ENCODE data around the gene LRP1B. TPM values are rescaled to one million over a fixed set of nuclear protein-coding genes. Genes with fewer than 3 reads are reported as not detected.
"Not testable (repeated sequence)": the region's sequence is repeated elsewhere in the genome, so short reads cannot be mapped to it uniquely, and the experiment has no call there.

LRP1B gene
- total RNA-seq, 6 experiments from 2014 or later = 0.06 to 1.7 (median 0.15) TPM; not detected in 1

GRCh38 chr2:140658760-140659692 is 1471.8 kb downstream of the LRP1B start:
- Histone ChIP-seq H3K36me3 (no peaks in the 10 kb centered on the region), H3K4me1 (no peaks in the 10 kb centered on the region), H3K4me3 (no peak overlapping the region), H3K9me3 (no peaks in the 10 kb centered on the region), H3K27ac (no peak overlapping the region), H3K27me3 (no peaks in the 10 kb centered on the region)
- intact Hi-C loops (cut with DNase I) = no loop called here
- ATAC-seq (peak; percentile 50 to 93 (median 62)), DNase-seq (no peak)
- TF ChIP-seq, protein P1, sequence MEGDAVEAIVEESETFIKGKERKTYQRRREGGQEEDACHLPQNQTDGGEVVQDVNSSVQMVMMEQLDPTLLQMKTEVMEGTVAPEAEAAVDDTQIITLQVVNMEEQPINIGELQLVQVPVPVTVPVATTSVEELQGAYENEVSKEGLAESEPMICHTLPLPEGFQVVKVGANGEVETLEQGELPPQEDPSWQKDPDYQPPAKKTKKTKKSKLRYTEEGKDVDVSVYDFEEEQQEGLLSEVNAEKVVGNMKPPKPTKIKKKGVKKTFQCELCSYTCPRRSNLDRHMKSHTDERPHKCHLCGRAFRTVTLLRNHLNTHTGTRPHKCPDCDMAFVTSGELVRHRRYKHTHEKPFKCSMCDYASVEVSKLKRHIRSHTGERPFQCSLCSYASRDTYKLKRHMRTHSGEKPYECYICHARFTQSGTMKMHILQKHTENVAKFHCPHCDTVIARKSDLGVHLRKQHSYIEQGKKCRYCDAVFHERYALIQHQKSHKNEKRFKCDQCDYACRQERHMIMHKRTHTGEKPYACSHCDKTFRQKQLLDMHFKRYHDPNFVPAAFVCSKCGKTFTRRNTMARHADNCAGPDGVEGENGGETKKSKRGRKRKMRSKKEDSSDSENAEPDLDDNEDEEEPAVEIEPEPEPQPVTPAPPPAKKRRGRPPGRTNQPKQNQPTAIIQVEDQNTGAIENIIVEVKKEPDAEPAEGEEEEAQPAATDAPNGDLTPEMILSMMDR (IDR thresholded peaks at IDR 0.05) = no peak
- TF ChIP-seq POLR2A (IDR thresholded peaks at IDR 0.05) = no peak
- 16% methylated on average over 2 of the region's 2 CpGs for whole genome bisulfite sequencing (ENCODE audit: insufficient coverage, low coverage, low lambda C conversion rate, missing lambda C conversion rate)

- no peak for TF ChIP-seq POLR2A (IDR thresholded peaks at IDR 0.05)
- Histone ChIP-seq H3K36me3 (no peaks in the 10 kb centered on the region), H3K27me3 (no peaks in the 10 kb centered on the region), H3K4me1 (no peaks in the 10 kb centered on the region), H3K9me3 (no peaks in the 10 kb centered on the region), H3K4me3 (no peak overlapping the region), H3K27ac (no peak overlapping the region)
- intact Hi-C loops (cut with DNase I) = no loop called here
- ATAC-seq (peak in 1 of 4 donors; percentile 49), DNase-seq (no peak)
- 35% methylated on average over 2 of the region's 2 CpGs for whole genome bisulfite sequencing (ENCODE audit: insufficient coverage, low coverage, low lambda C conversion rate, missing lambda C conversion rate)
Measured at GRCh38 chr2:140657657-140658056, 1473.2 kb downstream of the LRP1B start.

DNA sequence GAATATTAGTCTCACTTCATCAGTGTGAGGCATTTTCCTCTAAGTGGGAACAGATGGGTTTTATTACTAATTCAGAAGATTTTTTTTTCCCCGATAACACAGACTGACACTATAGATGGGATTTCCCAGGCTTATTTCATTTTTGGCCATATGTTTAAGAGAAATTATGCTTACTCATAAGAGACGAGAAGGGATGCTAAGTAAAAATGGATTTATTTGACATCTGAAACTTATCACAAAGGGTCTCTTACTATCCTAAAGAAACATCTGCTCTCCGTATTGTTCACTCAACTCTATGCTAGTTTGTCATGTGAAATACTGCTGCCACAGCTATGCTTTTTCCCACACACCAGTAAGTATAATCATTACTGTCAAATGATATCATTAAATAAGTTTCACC is 1476.3 kb downstream of the LRP1B start:
- H3K4me3 ChIP-seq = no peak overlapping the region
- intact Hi-C loops (cut with DNase I) = no loop called here
- DNase-seq = no peak
- WGBS (ENCODE audit: insufficient coverage, low coverage, low lambda C conversion rate, missing lambda C conversion rate) = 64% methylated on average over 3 of the region's 3 CpGs
- H3K36me3 ChIP-seq = no peaks in the 10 kb centered on the region
- TF ChIP-seq, protein P1 (IDR thresholded peaks at IDR 0.05) = no peak
- TF ChIP-seq POLR2A (IDR thresholded peaks at IDR 0.05) = no peak
- no peaks in the 10 kb centered on the region for H3K27me3 ChIP-seq
- ATAC-seq = no peak
- H3K27ac ChIP-seq = no peak overlapping the region
- no peaks in the 10 kb centered on the region for H3K9me3 ChIP-seq
- no peaks in the 10 kb centered on the region for H3K4me1 ChIP-seq

- 48% methylated on average over 3 of the region's 3 CpGs for WGBS (ENCODE audit: insufficient coverage, low coverage, low lambda C conversion rate, missing lambda C conversion rate)
- Histone ChIP-seq H3K27me3 (no peaks in the 10 kb centered on the region), H3K4me1 (no peaks in the 10 kb centered on the region), H3K9me3 (no peaks in the 10 kb centered on the region), H3K36me3 (no peaks in the 10 kb centered on the region), H3K27ac (no peak overlapping the region), H3K4me3 (no peak overlapping the region)
- DNase-seq (no peak), ATAC-seq (no peak)
- intact Hi-C loops (cut with DNase I) = no loop called here
- TF ChIP-seq, protein P1 (IDR thresholded peaks at IDR 0.05) = no peak
- TF ChIP-seq POLR2A (IDR thresholded peaks at IDR 0.05) = no peak
Measured at GRCh38 chr2:140650825-140651224, 1480.0 kb downstream of the LRP1B start.

- ATAC-seq; H3K4me1 ChIP-seq; H3K9me3 ChIP-seq; H3K27me3 ChIP-seq; H3K27ac ChIP-seq; H3K36me3 ChIP-seq; intact Hi-C loops (cut with DNase I); DNase-seq; H3K4me3 ChIP-seq: not testable (repeated sequence)
- 90% methylated on average over 4 of the region's 4 CpGs for WGBS (ENCODE audit: insufficient coverage, low coverage, low lambda C conversion rate, missing lambda C conversion rate)
Measured at GRCh38 chr2:140650134-140650533, 1480.7 kb downstream of the LRP1B start.

Measured in right lobe of liver (tissue), 6 donors.